Hepatocyte (in vitro differentiated cells): Measurements from ENCODE around the gene CHRD.

Source experiments
- EZH2 ChIP-seq: fragments of 200-600 bp; sonication (generic); IDR thresholded peaks from 2 replicates; pipeline ENCODE4 v1.6.1; 2016; ENCODE audit warnings: antibody characterized with exemption, mild to moderate bottlenecking, borderline replicate concordance
- EZH2phosphoT487 ChIP-seq: fragments of 200-600 bp; sonication (generic); IDR thresholded peaks from one replicate; pipeline ENCODE4 v1.6.1; 2018; ENCODE audit warnings: antibody characterized with exemption, mild to moderate bottlenecking, low read depth, moderate library complexity; ENCODE audit not compliant: unreplicated experiment, severe bottlenecking
- TF ChIP-seq, protein P1 (sequence below): fragments of 200-600 bp; sonication (generic); IDR thresholded peaks from 2 replicates; pipeline ENCODE4 v1.5.1; 2016; ENCODE audit warnings: antibody characterized with exemption, mild to moderate bottlenecking; ENCODE audit not compliant: poor library complexity

DNA sequence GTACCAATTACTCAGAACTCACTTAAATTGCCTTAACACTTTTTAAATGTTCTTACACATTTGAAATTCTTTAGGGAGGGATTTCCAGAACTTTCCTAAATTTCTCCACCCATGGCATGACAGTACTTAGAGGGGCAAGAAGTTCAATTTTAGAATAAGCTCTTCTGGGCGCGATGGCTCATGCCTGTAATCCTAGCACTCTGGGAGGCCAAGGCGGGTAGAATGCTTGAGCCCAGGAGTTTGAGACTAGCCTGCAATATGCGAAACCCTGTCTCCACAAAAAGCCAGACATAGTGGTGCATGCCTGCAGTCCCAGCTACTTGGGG, 31.8 kb upstream of the CHRD start:
- TF ChIP-seq, protein P1, sequence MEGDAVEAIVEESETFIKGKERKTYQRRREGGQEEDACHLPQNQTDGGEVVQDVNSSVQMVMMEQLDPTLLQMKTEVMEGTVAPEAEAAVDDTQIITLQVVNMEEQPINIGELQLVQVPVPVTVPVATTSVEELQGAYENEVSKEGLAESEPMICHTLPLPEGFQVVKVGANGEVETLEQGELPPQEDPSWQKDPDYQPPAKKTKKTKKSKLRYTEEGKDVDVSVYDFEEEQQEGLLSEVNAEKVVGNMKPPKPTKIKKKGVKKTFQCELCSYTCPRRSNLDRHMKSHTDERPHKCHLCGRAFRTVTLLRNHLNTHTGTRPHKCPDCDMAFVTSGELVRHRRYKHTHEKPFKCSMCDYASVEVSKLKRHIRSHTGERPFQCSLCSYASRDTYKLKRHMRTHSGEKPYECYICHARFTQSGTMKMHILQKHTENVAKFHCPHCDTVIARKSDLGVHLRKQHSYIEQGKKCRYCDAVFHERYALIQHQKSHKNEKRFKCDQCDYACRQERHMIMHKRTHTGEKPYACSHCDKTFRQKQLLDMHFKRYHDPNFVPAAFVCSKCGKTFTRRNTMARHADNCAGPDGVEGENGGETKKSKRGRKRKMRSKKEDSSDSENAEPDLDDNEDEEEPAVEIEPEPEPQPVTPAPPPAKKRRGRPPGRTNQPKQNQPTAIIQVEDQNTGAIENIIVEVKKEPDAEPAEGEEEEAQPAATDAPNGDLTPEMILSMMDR: no peak
- no peak for TF ChIP-seq EZH2
- no peak for TF ChIP-seq EZH2phosphoT487
